HL-60 (cell line): ENCODE measurements around the gene GALNT3.

Source experiments
- CTCF ChIP-seq: IDR thresholded peaks from one replicate; pipeline ENCODE4 v1.5.1; 2011; ENCODE audit warnings: low read length, control low read depth, inconsistent platforms; ENCODE audit not compliant: insufficient read depth
- POLR2AphosphoS5 ChIP-seq: IDR thresholded peaks from 2 replicates; pipeline ENCODE4 v1.6.1; 2012; ENCODE audit warnings: low read depth
- REST ChIP-seq: IDR thresholded peaks from 2 replicates; pipeline ENCODE4 v1.6.1; 2012; ENCODE audit warnings: low read depth; ENCODE audit not compliant: insufficient replicate concordance

DNA sequence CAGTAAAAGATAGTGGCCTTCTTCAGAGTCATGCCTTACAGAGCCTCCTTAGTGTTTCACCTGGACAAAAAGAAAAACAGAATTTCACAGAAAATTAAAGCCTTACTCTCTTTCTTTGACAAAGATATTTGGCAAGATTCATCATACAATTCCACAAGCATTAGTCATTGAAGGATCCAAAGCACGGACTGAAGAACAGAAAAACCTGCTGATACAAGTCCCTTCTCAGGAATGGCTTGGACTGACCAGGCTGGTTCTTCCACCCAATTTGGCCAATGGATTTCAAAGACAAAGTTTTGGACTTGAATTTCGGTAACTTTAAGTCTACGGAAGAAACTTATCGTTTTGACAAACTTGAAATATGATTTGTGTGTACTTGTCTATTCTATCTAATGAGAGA is 39.1 kb upstream of the GALNT3 start:
- TF ChIP-seq CTCF = no peak
- TF ChIP-seq REST = no peak
- no peak for TF ChIP-seq POLR2AphosphoS5
